Kidney (tissue), 14 donors: Measurements from ENCODE around the gene BMERB1. TPM values are rescaled to one million over a fixed set of nuclear protein-coding genes. Genes with fewer than 3 reads are reported as not detected.
A peak's percentile ranks its signal among the peaks of the same experiment; 100 is the strongest.

Experiments used
- DNase-seq, 5 donors: peaks; one replicate each; pipeline ENCODE4 v3.0.0-alpha.2; 2013 to 2020
- FAIRE-seq: peaks from 2 replicates; lab custom pipeline; 2012; peaks lifted over from hg19 to GRCh38; lab: Jason Lieb, UNC
- H3K27ac ChIP-seq, 2 donors: one replicate each; pipeline ENCODE4 v1.7.0; 2013; ENCODE audit warnings: low read depth in 2 of 2, low read length in 2 of 2, inconsistent platforms in 1 of 2
- H3K27me3 ChIP-seq: one replicate; pipeline ENCODE4 v1.7.1; 2013; ENCODE audit warnings: low read length, inconsistent platforms; ENCODE audit not compliant: control insufficient read depth, insufficient read depth
- H3K36me3 ChIP-seq, 3 donors: one replicate each; pipeline versions ENCODE4 v1.7.0 to v1.7.1; 2013; ENCODE audit warnings: low read length in 3 of 3, control low read depth in 1 of 3, inconsistent platforms in 1 of 3; ENCODE audit not compliant: insufficient read depth in 3 of 3, control insufficient read depth in 2 of 3
- H3K4me1 ChIP-seq, 3 donors: one replicate each; pipeline versions ENCODE4 v1.7.0 to v1.7.1; 2013; ENCODE audit warnings: low read length in 3 of 3, inconsistent platforms in 1 of 3, low read depth in 1 of 3; ENCODE audit not compliant: control insufficient read depth in 2 of 3, insufficient read depth in 2 of 3
- H3K4me3 ChIP-seq, 3 donors: one replicate each; pipeline versions ENCODE4 v1.7.0 to v1.8.1; 2013; ENCODE audit warnings: low read length in 3 of 3, control low read depth in 1 of 3, inconsistent platforms in 1 of 3
- H3K9ac ChIP-seq, 3 donors: one replicate each; pipeline versions ENCODE4 v1.7.0 to v1.7.1; 2013; ENCODE audit warnings: low read length in 3 of 3, control low read depth in 1 of 3, inconsistent platforms in 1 of 3
- H3K9me3 ChIP-seq, 3 donors: one replicate each; pipeline versions ENCODE4 v1.7.0 to v1.7.1; 2013; ENCODE audit warnings: low read length in 3 of 3, control low read depth in 1 of 3, inconsistent platforms in 1 of 3; ENCODE audit not compliant: control insufficient read depth in 2 of 3, insufficient read depth in 1 of 3
- CTCF ChIP-seq: IDR thresholded peaks from 3 replicates; pipeline ENCODE4 v1.5.1; 2012; ENCODE audit warnings: mild to moderate bottlenecking, moderate library complexity, borderline replicate concordance; ENCODE audit not compliant: insufficient read depth; ENCODE audit errors: extremely low read depth
- intact Hi-C: fragments of 100-400 bp; cut with DNase I; formaldehyde crosslinking; loops from one replicate; pipeline ENCODE4 v1.11.1; 2022
- polyA plus RNA-seq: library from polyadenylated mRNA; stranded (reverse); fragments of 350-450 nt; fragmentation: Illumina TruSeq; extraction: RNeasy Lipid Tissue Mini Kit (QIAGEN cat#74804); gene quantifications from one replicate; pipeline ENCODE4 v1.2.3, GENCODE V29; 2014; ENCODE audit warnings: low read depth, low replicate concordance; ENCODE audit not compliant: insufficient read depth
- total RNA-seq: library from RNA; stranded (reverse); fragmentation: NEBNext Ultra II Directional; extraction: Animal tissue kit (Norgen Biotek cat#: 25700); gene quantifications from one replicate; pipeline ENCODE4 v1.2.1, GENCODE V29; 2021
- donor health status: control.
- donor health status: control.
- donor health status: control.
- donor health status: control.
- donor health status: control.
- donor health status: DM: yes; HTN: yes; CAD: no.
- donor health status: Normal renal cell carcinoma (clear cell type).

BMERB1 gene
- total and polyA plus RNA-seq, 2 donors from 2014 or later: 33.4 to 48.8 TPM

- Histone ChIP-seq H3K27me3 (no peaks in the 10 kb centered on the region), H3K9ac (no peak overlapping the region), H3K27ac (peak overlapping the region in 1 of 2 donors; percentile 33), H3K36me3 (no peaks in the 10 kb centered on the region), H3K4me1 (peaks cover 0 to 5% (median 0%) of the 10 kb centered on the region in 3 donors), H3K9me3 (no peaks in the 10 kb centered on the region), H3K4me3 (no peak overlapping the region)
- no peak for TF ChIP-seq CTCF
- FAIRE-seq: no peak
- intact Hi-C loops: no loop called here
- DNase-seq: no peak
Observed at GRCh38 chr16:15482748-15483298, 48.4 kb downstream of the BMERB1 start.

GRCh38 chr16:15483857-15484256 is 49.5 kb downstream of the BMERB1 start:
- H3K9me3 ChIP-seq: no peaks in the 10 kb centered on the region
- H3K36me3 ChIP-seq: no peaks in the 10 kb centered on the region
- no peak for DNase-seq
- H3K27ac ChIP-seq: no peak overlapping the region
- no peak overlapping the region for H3K9ac ChIP-seq
- TF ChIP-seq CTCF: no peak
- peaks cover 0 to 5% (median 0%) of the 10 kb centered on the region in 3 donors for H3K4me1 ChIP-seq
- intact Hi-C loops: no loop called here
- no peak for FAIRE-seq
- H3K27me3 ChIP-seq: no peaks in the 10 kb centered on the region
- H3K4me3 ChIP-seq: no peak overlapping the region

GRCh38 chr16:15484662-15485061 is 50.3 kb downstream of the BMERB1 start:
- Histone ChIP-seq H3K27me3 (no peaks in the 10 kb centered on the region), H3K9me3 (no peaks in the 10 kb centered on the region), H3K9ac (no peak overlapping the region), H3K36me3 (no peaks in the 10 kb centered on the region), H3K27ac (no peak overlapping the region), H3K4me1 (peaks cover 0 to 5% (median 0%) of the 10 kb centered on the region in 3 donors), H3K4me3 (no peak overlapping the region)
- FAIRE-seq (no peak), DNase-seq (no peak)
- no peak for TF ChIP-seq CTCF
- intact Hi-C loops: no loop called here

GRCh38 chr16:15485175-15485574 is 50.8 kb downstream of the BMERB1 start:
- Histone ChIP-seq H3K27me3 (no peaks in the 10 kb centered on the region), H3K36me3 (no peaks in the 10 kb centered on the region), H3K27ac (no peak overlapping the region), H3K4me1 (peaks cover 0 to 5% (median 0%) of the 10 kb centered on the region in 3 donors), H3K4me3 (no peak overlapping the region), H3K9me3 (no peaks in the 10 kb centered on the region), H3K9ac (no peak overlapping the region)
- TF ChIP-seq CTCF: no peak
- no peak for FAIRE-seq
- intact Hi-C loops: no loop called here
- no peak for DNase-seq
